Uterus (tissue), 4 donors: ENCODE data around the gene PARP9. TPM values are rescaled to one million over a fixed set of nuclear protein-coding genes. Genes with fewer than 3 reads are reported as not detected.

ENCODE experiments used
- DNase-seq, 2 donors: peaks; one replicate each; pipeline ENCODE4 v3.0.0-alpha.2; 2019 to 2020
- H3K27ac ChIP-seq, 2 donors: fragments of 200-600 bp; sonication (generic); 1 replicate in 1 of 2; 2 replicates in 1 of 2; pipeline ENCODE4 v1.5.1; 2016 to 2018
- H3K27me3 ChIP-seq, 2 donors: fragments of 200-600 bp; sonication (generic); one replicate each; pipeline ENCODE4 v1.5.1; 2018 to 2019; ENCODE audit warnings: control low read depth in 1 of 2
- H3K36me3 ChIP-seq, 2 donors: fragments of 200-600 bp; sonication (generic); one replicate each; pipeline ENCODE4 v1.5.1; 2019; ENCODE audit warnings: control low read depth in 1 of 2
- H3K4me1 ChIP-seq, 2 donors: fragments of 200-600 bp; sonication (generic); one replicate each; pipeline ENCODE4 v1.5.1; 2018 to 2019; ENCODE audit warnings: control low read depth in 1 of 2
- H3K4me3 ChIP-seq, 2 donors: fragments of 200-600 bp; sonication (generic); 1 replicate in 1 of 2; 2 replicates in 1 of 2; pipeline ENCODE4 v1.5.1; 2018 to 2019; ENCODE audit warnings: mild to moderate bottlenecking in 1 of 2
- H3K9me3 ChIP-seq, 2 donors: fragments of 200-600 bp; sonication (generic); one replicate each; pipeline ENCODE4 v1.5.1; 2019; ENCODE audit warnings: control low read depth in 1 of 2
- POLR2A ChIP-seq, 2 donors: fragments of 450-650 bp; IDR thresholded peaks; one replicate each; pipeline ENCODE4 v1.6.1; 2016; ENCODE audit warnings: antibody characterized with exemption in 2 of 2, mild to moderate bottlenecking in 1 of 2, moderate library complexity in 1 of 2
- intact Hi-C: fragments of 100-400 bp; cut with DNase I; formaldehyde crosslinking; loops from one replicate; pipeline ENCODE4 v1.15.1; 2023; ENCODE audit warnings: low total_unique reads
- total RNA-seq, 4 donors: library from RNA; depleted of rRNA in 3 of 4; stranded (reverse); fragments of >200 nt in 3 of 4; gene quantifications; one replicate each; pipeline versions ENCODE4 v1.1.0 to v1.2.4, GENCODE V29; 2014 to 2023
- TF ChIP-seq, protein P1 (sequence below), 4 experiments: fragments of 200-600 bp in 2 of 4; fragments of 450-650 bp in 2 of 4; sonication (generic) in 2 of 4; IDR thresholded peaks; one replicate each; pipeline ENCODE4 v1.5.1; 2016 to 2019; ENCODE audit warnings: antibody characterized with exemption in 4 of 4, mild to moderate bottlenecking in 2 of 4, moderate library complexity in 1 of 4
- donor health status: DM: yes; HTN: yes; CAD: no.

Gene PARP9
- total RNA-seq, 4 donors from 2014 or later = 16.8 to 80.7 (median 35.8) TPM

DNA sequence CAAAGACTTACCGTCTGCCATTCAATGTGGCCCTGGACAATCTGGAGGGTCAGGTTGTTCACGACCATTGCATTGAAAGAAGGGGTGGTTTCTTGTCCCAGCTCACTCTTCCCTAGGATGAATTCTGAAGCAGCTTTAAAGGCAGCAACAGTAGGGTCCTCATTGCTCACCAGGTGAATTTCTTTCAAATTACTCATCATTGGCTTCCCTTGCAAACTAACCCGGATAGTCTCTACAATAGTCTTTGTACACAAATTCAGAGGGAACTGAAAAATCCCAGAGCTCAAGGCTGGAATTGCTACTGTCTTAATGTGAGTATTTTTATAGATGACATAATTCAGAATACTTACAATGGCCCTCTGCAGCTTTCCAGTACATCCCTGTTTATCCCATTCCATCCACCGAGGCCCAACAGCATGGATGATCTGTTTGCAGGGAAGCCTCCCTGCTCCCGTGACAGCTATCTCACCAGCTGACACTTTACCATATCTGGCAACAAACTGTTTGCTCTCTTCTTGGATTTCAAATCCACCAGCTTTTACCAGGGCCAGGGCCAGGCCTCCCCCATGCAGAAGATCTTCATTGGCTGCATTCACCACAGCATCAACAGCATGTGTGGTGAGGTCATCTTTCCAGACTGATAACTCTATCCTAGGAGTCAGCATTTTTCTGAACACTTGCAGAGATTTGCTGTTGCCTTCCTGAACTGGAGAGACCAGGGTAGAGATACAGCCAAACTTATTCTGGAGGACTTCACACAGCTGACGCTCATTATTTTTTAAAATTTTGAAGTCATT, 8.6 kb downstream of the PARP9 start:
- no peaks in the 10 kb centered on the region for H3K27me3 ChIP-seq
- H3K36me3 ChIP-seq = no peaks in the 10 kb centered on the region
- DNase-seq = peak; percentile 17 to 59
- H3K4me3 ChIP-seq = no peak overlapping the region
- intact Hi-C loops = no loop called here
- H3K9me3 ChIP-seq = no peaks in the 10 kb centered on the region
- H3K27ac ChIP-seq = peak overlapping the region; percentile 44 to 52
- peak in 1 of 2 donors; percentile 13 for TF ChIP-seq POLR2A (IDR thresholded peaks at IDR 0.05)
- TF ChIP-seq, protein P1, sequence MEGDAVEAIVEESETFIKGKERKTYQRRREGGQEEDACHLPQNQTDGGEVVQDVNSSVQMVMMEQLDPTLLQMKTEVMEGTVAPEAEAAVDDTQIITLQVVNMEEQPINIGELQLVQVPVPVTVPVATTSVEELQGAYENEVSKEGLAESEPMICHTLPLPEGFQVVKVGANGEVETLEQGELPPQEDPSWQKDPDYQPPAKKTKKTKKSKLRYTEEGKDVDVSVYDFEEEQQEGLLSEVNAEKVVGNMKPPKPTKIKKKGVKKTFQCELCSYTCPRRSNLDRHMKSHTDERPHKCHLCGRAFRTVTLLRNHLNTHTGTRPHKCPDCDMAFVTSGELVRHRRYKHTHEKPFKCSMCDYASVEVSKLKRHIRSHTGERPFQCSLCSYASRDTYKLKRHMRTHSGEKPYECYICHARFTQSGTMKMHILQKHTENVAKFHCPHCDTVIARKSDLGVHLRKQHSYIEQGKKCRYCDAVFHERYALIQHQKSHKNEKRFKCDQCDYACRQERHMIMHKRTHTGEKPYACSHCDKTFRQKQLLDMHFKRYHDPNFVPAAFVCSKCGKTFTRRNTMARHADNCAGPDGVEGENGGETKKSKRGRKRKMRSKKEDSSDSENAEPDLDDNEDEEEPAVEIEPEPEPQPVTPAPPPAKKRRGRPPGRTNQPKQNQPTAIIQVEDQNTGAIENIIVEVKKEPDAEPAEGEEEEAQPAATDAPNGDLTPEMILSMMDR (IDR thresholded peaks at IDR 0.05) = no peak
- no peaks in the 10 kb centered on the region for H3K4me1 ChIP-seq

DNA sequence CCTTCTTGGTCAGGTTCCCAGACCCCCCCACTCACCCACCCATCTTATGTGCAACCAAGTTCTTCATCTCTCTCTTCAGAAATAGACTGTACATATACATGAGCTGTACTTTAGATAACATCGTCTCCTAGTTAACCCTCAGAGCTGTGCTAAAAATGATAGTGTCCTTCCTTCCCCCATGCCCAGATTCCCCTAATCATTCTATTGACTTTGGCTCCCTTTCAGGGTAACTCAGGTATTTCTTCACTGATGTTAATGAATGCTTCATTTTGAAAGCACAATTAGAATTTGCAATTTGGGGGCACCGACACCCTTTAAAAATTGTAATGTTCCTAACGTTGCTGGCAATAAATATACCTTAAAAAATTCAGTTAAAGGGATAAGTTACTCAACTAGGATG, 10.9 kb downstream of the PARP9 start:
- no peak overlapping the region for H3K27ac ChIP-seq
- TF ChIP-seq, protein P1 (IDR thresholded peaks at IDR 0.05) = no peak
- TF ChIP-seq POLR2A (IDR thresholded peaks at IDR 0.05) = no peak
- no peaks in the 10 kb centered on the region for H3K9me3 ChIP-seq
- intact Hi-C loops = no loop called here
- no peaks in the 10 kb centered on the region for H3K36me3 ChIP-seq
- no peak for DNase-seq
- H3K4me1 ChIP-seq = no peaks in the 10 kb centered on the region
- no peak overlapping the region for H3K4me3 ChIP-seq
- no peaks in the 10 kb centered on the region for H3K27me3 ChIP-seq

DNA sequence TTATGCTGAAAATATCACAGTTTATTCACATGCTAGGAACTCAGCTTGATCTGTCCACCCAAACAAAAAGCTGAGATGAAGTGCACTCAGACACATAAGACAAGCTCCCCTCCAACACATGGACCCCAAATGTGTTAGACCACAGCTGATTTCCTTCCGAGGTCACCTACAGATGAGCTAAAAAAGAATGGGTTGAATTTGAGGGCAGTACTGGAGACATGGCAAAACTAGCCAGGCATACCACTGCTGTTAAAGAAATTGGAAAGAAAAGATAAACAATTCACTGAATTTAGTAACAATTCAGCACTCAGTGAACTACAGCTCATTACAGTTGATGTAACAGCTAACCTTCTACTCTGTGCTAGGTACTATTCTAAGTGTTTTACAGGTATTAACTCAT, 15.5 kb downstream of the PARP9 start:
- DNase-seq = no peak
- TF ChIP-seq, protein P1 (IDR thresholded peaks at IDR 0.05) = no peak
- no peak for TF ChIP-seq POLR2A (IDR thresholded peaks at IDR 0.05)
- no peaks in the 10 kb centered on the region for H3K27me3 ChIP-seq

DNA sequence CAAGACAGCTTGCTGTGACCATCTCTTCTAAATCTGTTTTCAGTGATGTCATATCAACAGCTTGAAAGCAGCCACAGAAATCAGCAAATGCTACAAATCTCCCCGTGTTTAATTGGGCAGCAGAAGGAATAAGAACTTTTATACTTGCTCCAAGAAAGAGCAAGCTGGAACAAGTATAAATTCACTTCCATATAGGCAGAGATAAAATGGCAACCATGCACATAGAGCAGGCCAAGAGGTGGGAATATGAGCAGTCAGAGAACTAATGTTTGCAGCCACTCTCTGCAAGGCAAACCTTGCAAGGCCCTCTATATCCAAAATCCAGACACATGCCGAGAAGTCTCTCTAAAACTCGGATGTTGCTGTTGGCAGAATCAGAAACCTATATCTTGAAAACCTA, 16.0 kb downstream of the PARP9 start:
- no peak for DNase-seq
- Histone ChIP-seq H3K27ac (no peak overlapping the region), H3K27me3 (no peaks in the 10 kb centered on the region), H3K4me1 (no peaks in the 10 kb centered on the region), H3K36me3 (no peaks in the 10 kb centered on the region), H3K4me3 (no peak overlapping the region), H3K9me3 (no peaks in the 10 kb centered on the region)
- intact Hi-C loops = no loop called here
- TF ChIP-seq, protein P1 (IDR thresholded peaks at IDR 0.05) = no peak
- no peak for TF ChIP-seq POLR2A (IDR thresholded peaks at IDR 0.05)

More for the DNA sequence above, 15.5 kb downstream of the PARP9 start:
- H3K27ac ChIP-seq = no peak overlapping the region
- no peak overlapping the region for H3K4me3 ChIP-seq
- H3K36me3 ChIP-seq = no peaks in the 10 kb centered on the region
- H3K9me3 ChIP-seq = no peaks in the 10 kb centered on the region
- H3K4me1 ChIP-seq = no peaks in the 10 kb centered on the region
- intact Hi-C loops = no loop called here

DNA sequence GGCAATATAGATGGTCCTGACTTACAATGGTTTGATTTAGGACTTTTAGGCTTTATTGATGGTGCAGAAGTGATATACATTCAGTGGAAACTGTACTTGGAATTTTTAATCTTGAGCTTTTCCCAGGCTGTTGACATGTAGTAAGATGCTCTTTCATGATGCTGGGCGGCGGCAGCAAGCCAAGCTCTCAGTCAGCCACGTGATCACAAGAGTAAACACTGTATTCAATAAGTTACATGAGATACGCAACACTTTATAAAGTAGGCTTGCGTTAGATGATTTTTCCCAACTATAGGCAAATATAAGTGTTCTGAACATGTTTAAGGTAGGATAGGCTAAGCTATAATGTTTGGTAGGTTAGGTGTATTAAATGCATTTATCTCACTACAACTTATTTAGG, 17.9 kb downstream of the PARP9 start:
- intact Hi-C loops = no loop called here

More for the DNA sequence above, 17.9 kb downstream of the PARP9 start:
- Histone ChIP-seq H3K4me3 (no peak overlapping the region), H3K9me3 (no peaks in the 10 kb centered on the region), H3K4me1 (no peaks in the 10 kb centered on the region), H3K36me3 (no peaks in the 10 kb centered on the region), H3K27me3 (no peaks in the 10 kb centered on the region), H3K27ac (no peak overlapping the region)
- DNase-seq = no peak
- TF ChIP-seq, protein P1 (IDR thresholded peaks at IDR 0.05) = no peak
- TF ChIP-seq POLR2A (IDR thresholded peaks at IDR 0.05) = no peak
